ENCODE data around the gene SNX8. TPM values are rescaled to one million over a fixed set of nuclear protein-coding genes. Genes with fewer than 3 reads are reported as not detected.

Gene SNX8
- total RNA-seq, 1 experiment from 2014 or later: 40.6 TPM

GRCh38 chr7:2357571-2357970, 43.3 kb upstream of the SNX8 start:
- Mint-ChIP-seq H3K4me1 (peaks cover 14 to 24% of the 10 kb centered on the region in 2 experiments), H3K27me3 (ENCODE audit: low read depth) (no peaks in the 10 kb centered on the region), H3K4me3 (peak overlapping the region in 1 of 2 experiments; percentile 16; a peak in 2 of 5 replicates), H3K27ac (peak overlapping the region in 1 of 3 experiments; percentile 16; a peak in 1 of 7 replicates), H3K9me3 (no peaks in the 10 kb centered on the region; a peak in 1 of 5 replicates), H3K36me3 (ENCODE audit: insufficient read depth in 1 of 3, low read depth in 3 of 3) (peaks cover 36 to 74% (median 55%) of the 10 kb centered on the region in 3 experiments)
- Histone ChIP-seq H3K18ac (ENCODE audit: insufficient read length, low read depth, low read length) (no peak overlapping the region), H2BK15ac (ENCODE audit: low read depth, low read length) (no peak overlapping the region), H4K20me1 (ENCODE audit: control insufficient read depth, insufficient read depth, insufficient read length) (no peaks in the 10 kb centered on the region), H3K23ac (ENCODE audit: insufficient read length, low read depth, low read length) (no peak overlapping the region), H2BK5ac (ENCODE audit: insufficient read length, low read length) (no peak overlapping the region), H3K4me2 (ENCODE audit: insufficient read depth, insufficient read length, low read length) (no peak overlapping the region), H3K79me2 (ENCODE audit: insufficient read depth, low read length) (peaks cover 54% of the 10 kb centered on the region), H3K27ac (ENCODE audit: insufficient read length, low read depth, low read length) (no peak overlapping the region), H3K23me2 (ENCODE audit: insufficient read length, low read depth, low read length, poor library complexity, severe bottlenecking) (peaks cover 3% of the 10 kb centered on the region), H3K4me1 (ENCODE audit: insufficient read depth, low read length) (no peaks in the 10 kb centered on the region), H3K56ac (ENCODE audit: insufficient read length, low read depth, low read length) (no peak overlapping the region), H3T11ph (ENCODE audit: low read length) (no peak overlapping the region), H3K27me3 (ENCODE audit: insufficient read depth, low read length) (no peaks in the 10 kb centered on the region), H3K14ac (ENCODE audit: insufficient read depth, low read length) (no peak overlapping the region), H4K91ac (ENCODE audit: insufficient read length, low read depth, low read length) (no peak overlapping the region), H2BK20ac (ENCODE audit: low read depth, low read length, poor library complexity, severe bottlenecking) (no peak overlapping the region), H3K79me1 (ENCODE audit: insufficient read depth, low read depth, low read length, poor library complexity, severe bottlenecking) (no peaks in the 10 kb centered on the region), H2AK5ac (ENCODE audit: insufficient read length, low read length) (no peak overlapping the region), H4K5ac (ENCODE audit: insufficient read length, low read depth, low read length) (no peak overlapping the region), H2BK12ac (ENCODE audit: insufficient read length, low read depth, low read length) (no peak overlapping the region), H3K9me3 (ENCODE audit: control insufficient read depth, low read depth, low read length) (no peaks in the 10 kb centered on the region), H3K9ac (ENCODE audit: extremely low read depth, insufficient read length, low read length) (no peak overlapping the region), H4K8ac (replicated peaks; ENCODE audit: insufficient read length, low read depth, low read length) (no peak overlapping the region), H2AFZ (ENCODE audit: low read length) (no peak overlapping the region), H3K4ac (ENCODE audit: low read depth, low read length) (no peak overlapping the region), H2BK120ac (ENCODE audit: low read depth, low read length, poor library complexity, severe bottlenecking) (no peak overlapping the region)
- DNase-seq: no peak
- WGBS (ENCODE audit: extremely low coverage, insufficient read length, low lambda C conversion rate): no CpG with 5 or more reads among the region's 6 CpGs
- TF ChIP-seq, protein P1, sequence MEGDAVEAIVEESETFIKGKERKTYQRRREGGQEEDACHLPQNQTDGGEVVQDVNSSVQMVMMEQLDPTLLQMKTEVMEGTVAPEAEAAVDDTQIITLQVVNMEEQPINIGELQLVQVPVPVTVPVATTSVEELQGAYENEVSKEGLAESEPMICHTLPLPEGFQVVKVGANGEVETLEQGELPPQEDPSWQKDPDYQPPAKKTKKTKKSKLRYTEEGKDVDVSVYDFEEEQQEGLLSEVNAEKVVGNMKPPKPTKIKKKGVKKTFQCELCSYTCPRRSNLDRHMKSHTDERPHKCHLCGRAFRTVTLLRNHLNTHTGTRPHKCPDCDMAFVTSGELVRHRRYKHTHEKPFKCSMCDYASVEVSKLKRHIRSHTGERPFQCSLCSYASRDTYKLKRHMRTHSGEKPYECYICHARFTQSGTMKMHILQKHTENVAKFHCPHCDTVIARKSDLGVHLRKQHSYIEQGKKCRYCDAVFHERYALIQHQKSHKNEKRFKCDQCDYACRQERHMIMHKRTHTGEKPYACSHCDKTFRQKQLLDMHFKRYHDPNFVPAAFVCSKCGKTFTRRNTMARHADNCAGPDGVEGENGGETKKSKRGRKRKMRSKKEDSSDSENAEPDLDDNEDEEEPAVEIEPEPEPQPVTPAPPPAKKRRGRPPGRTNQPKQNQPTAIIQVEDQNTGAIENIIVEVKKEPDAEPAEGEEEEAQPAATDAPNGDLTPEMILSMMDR (conservative IDR thresholded peaks at IDR 0.05): no peak

Data from H9 (cell line).